ENCODE measurements around the gene ELF4.

The ELF4 gene

GRCh38 chrX:130032552-130032951 lies 77.7 kb downstream of the ELF4 start:
- ChIA-PET CTCF (interaction anchor here (2.6 kb wide), 1 partner anchor 106 kb away, joined by 9 read pairs; no protein-coding TSS in a partner anchor), POLR2A (no interaction called here)
- H3K9me3 ChIP-seq (ENCODE audit: control extremely low read depth in 1 of 5, control insufficient read depth in 4 of 5, insufficient read depth in 2 of 5, low read depth in 1 of 5, low read length in 4 of 5), result no peaks in the 10 kb centered on the region
- WGBS (ENCODE audit: insufficient coverage), result no CpG with 5 or more reads among the region's 3 CpGs
- no peak overlapping the region for H3K4me3 ChIP-seq (ENCODE audit: control insufficient read depth in 1 of 7, extremely low read depth in 1 of 7, insufficient read depth in 4 of 7, low read depth in 2 of 7, low read length in 6 of 7)
- no peaks in the 10 kb centered on the region for H3K4me1 ChIP-seq (ENCODE audit: control extremely low read depth in 1 of 4, control insufficient read depth in 4 of 4, insufficient read depth in 4 of 4, low read length in 3 of 4)
- peaks cover 7 to 58% (median 26%) of the 10 kb centered on the region in 4 experiments for H3K36me3 ChIP-seq (ENCODE audit: control insufficient read depth in 4 of 4, insufficient read depth in 4 of 4, low read length in 3 of 4)
- no peak for DNase-seq
- H3K27me3 ChIP-seq (replicated peaks in 2 of 5; ENCODE audit: control insufficient read depth in 4 of 5, insufficient read depth in 5 of 5, low read length in 4 of 5), result peaks cover 0 to 3% (median 0%) of the 10 kb centered on the region in 5 experiments
- H3K27ac ChIP-seq (ENCODE audit: insufficient read depth in 1 of 2, low read depth in 1 of 2, low read length in 2 of 2, poor library complexity in 1 of 2, severe bottlenecking in 2 of 2), result no peak overlapping the region

GRCh38 chrX:130030826-130031225 lies 79.5 kb downstream of the ELF4 start:
- H3K9me3 ChIP-seq (ENCODE audit: control extremely low read depth in 1 of 5, control insufficient read depth in 4 of 5, insufficient read depth in 2 of 5, low read depth in 1 of 5, low read length in 4 of 5), result no peaks in the 10 kb centered on the region
- CTCF ChIA-PET, result interaction anchor here (1.1 to 2.6 kb wide), 2 partner anchors 30 to 104 kb away, joined by 3 to 9 read pairs; no protein-coding TSS in a partner anchor
- DNase-seq, result no peak
- no peak overlapping the region for H3K27ac ChIP-seq (ENCODE audit: insufficient read depth in 1 of 2, low read depth in 1 of 2, low read length in 2 of 2, poor library complexity in 1 of 2, severe bottlenecking in 2 of 2)
- peaks cover 0 to 3% (median 0%) of the 10 kb centered on the region in 5 experiments for H3K27me3 ChIP-seq (replicated peaks in 2 of 5; ENCODE audit: control insufficient read depth in 4 of 5, insufficient read depth in 5 of 5, low read length in 4 of 5)
- H3K36me3 ChIP-seq (ENCODE audit: control insufficient read depth in 4 of 4, insufficient read depth in 4 of 4, low read length in 3 of 4), result peaks cover 4 to 63% (median 30%) of the 10 kb centered on the region in 4 experiments
- no peaks in the 10 kb centered on the region for H3K4me1 ChIP-seq (ENCODE audit: control extremely low read depth in 1 of 4, control insufficient read depth in 4 of 4, insufficient read depth in 4 of 4, low read length in 3 of 4)
- H3K4me3 ChIP-seq (ENCODE audit: control insufficient read depth in 1 of 7, extremely low read depth in 1 of 7, insufficient read depth in 4 of 7, low read depth in 2 of 7, low read length in 6 of 7), result no peak overlapping the region
- POLR2A ChIA-PET, result no interaction called here
- WGBS (ENCODE audit: insufficient coverage), result 50% methylated on average over 1 of the region's 4 CpGs

- no peak overlapping the region for H3K27ac ChIP-seq (ENCODE audit: insufficient read depth in 1 of 2, low read depth in 1 of 2, low read length in 2 of 2, poor library complexity in 1 of 2, severe bottlenecking in 2 of 2)
- DNase-seq, result peak; percentile 38 to 63 (median 56)
- CTCF ChIA-PET, result interaction anchor here (0.7 to 7.1 kb wide), 13 partner anchors 9 to 427 kb away, joined by 3 to 108 read pairs (median 4); partner anchors contain the start of gene UTP14A
- H3K36me3 ChIP-seq (ENCODE audit: control insufficient read depth in 4 of 4, insufficient read depth in 4 of 4, low read length in 3 of 4), result peaks cover 4 to 55% (median 29%) of the 10 kb centered on the region in 4 experiments
- no peak overlapping the region for H3K4me3 ChIP-seq (ENCODE audit: control insufficient read depth in 1 of 7, extremely low read depth in 1 of 7, insufficient read depth in 4 of 7, low read depth in 2 of 7, low read length in 6 of 7)
- no peaks in the 10 kb centered on the region for H3K9me3 ChIP-seq (ENCODE audit: control extremely low read depth in 1 of 5, control insufficient read depth in 4 of 5, insufficient read depth in 2 of 5, low read depth in 1 of 5, low read length in 4 of 5)
- H3K27me3 ChIP-seq (replicated peaks in 2 of 5; ENCODE audit: control insufficient read depth in 4 of 5, insufficient read depth in 5 of 5, low read length in 4 of 5), result peaks cover 0 to 3% (median 0%) of the 10 kb centered on the region in 5 experiments
- POLR2A ChIA-PET, result no interaction called here
- 85% methylated on average over 3 of the region's 5 CpGs for WGBS (ENCODE audit: insufficient coverage)
- H3K4me1 ChIP-seq (ENCODE audit: control extremely low read depth in 1 of 4, control insufficient read depth in 4 of 4, insufficient read depth in 4 of 4, low read length in 3 of 4), result peaks cover 0 to 4% (median 2%) of the 10 kb centered on the region in 4 experiments
Observed at GRCh38 chrX:130028196-130028595, 82.1 kb downstream of the ELF4 start.

- Histone ChIP-seq H3K4me1 (ENCODE audit: control extremely low read depth in 1 of 4, control insufficient read depth in 4 of 4, insufficient read depth in 4 of 4, low read length in 3 of 4) (peaks cover 0 to 4% (median 2%) of the 10 kb centered on the region in 4 experiments), H3K27me3 (replicated peaks in 2 of 5; ENCODE audit: control insufficient read depth in 4 of 5, insufficient read depth in 5 of 5, low read length in 4 of 5) (peaks cover 0 to 3% (median 0%) of the 10 kb centered on the region in 5 experiments), H3K36me3 (ENCODE audit: control insufficient read depth in 4 of 4, insufficient read depth in 4 of 4, low read length in 3 of 4) (peaks cover 4 to 60% (median 32%) of the 10 kb centered on the region in 4 experiments), H3K27ac (ENCODE audit: insufficient read depth in 1 of 2, low read depth in 1 of 2, low read length in 2 of 2, poor library complexity in 1 of 2, severe bottlenecking in 2 of 2) (no peak overlapping the region), H3K4me3 (ENCODE audit: control insufficient read depth in 1 of 7, extremely low read depth in 1 of 7, insufficient read depth in 4 of 7, low read depth in 2 of 7, low read length in 6 of 7) (no peak overlapping the region), H3K9me3 (ENCODE audit: control extremely low read depth in 1 of 5, control insufficient read depth in 4 of 5, insufficient read depth in 2 of 5, low read depth in 1 of 5, low read length in 4 of 5) (no peaks in the 10 kb centered on the region)
- CTCF ChIA-PET, result interaction anchor here (0.7 to 7.1 kb wide), 12 partner anchors 8 to 426 kb away, joined by 3 to 108 read pairs (median 4); no protein-coding TSS in a partner anchor
- POLR2A ChIA-PET, result interaction anchor here (0.6 kb wide), 1 partner anchor 22 kb away, joined by 3 read pairs; no protein-coding TSS in a partner anchor
- DNase-seq, result no peak
- 80% methylated on average over 2 of the region's 4 CpGs for WGBS (ENCODE audit: insufficient coverage)
Observed at GRCh38 chrX:130027569-130027968, 82.7 kb downstream of the ELF4 start.

GRCh38 chrX:130025256-130025655 lies 85.0 kb downstream of the ELF4 start:
- DNase-seq, result no peak
- H3K36me3 ChIP-seq (ENCODE audit: control insufficient read depth in 4 of 4, insufficient read depth in 4 of 4, low read length in 3 of 4), result peaks cover 0 to 62% (median 32%) of the 10 kb centered on the region in 4 experiments
- POLR2A ChIA-PET, result no interaction called here
- no peak overlapping the region for H3K4me3 ChIP-seq (ENCODE audit: control insufficient read depth in 1 of 7, extremely low read depth in 1 of 7, insufficient read depth in 4 of 7, low read depth in 2 of 7, low read length in 6 of 7)
- H3K27me3 ChIP-seq (replicated peaks in 2 of 5; ENCODE audit: control insufficient read depth in 4 of 5, insufficient read depth in 5 of 5, low read length in 4 of 5), result peaks cover 0 to 3% (median 0%) of the 10 kb centered on the region in 5 experiments
- no peaks in the 10 kb centered on the region for H3K9me3 ChIP-seq (ENCODE audit: control extremely low read depth in 1 of 5, control insufficient read depth in 4 of 5, insufficient read depth in 2 of 5, low read depth in 1 of 5, low read length in 4 of 5)
- peaks cover 0 to 4% (median 2%) of the 10 kb centered on the region in 4 experiments for H3K4me1 ChIP-seq (ENCODE audit: control extremely low read depth in 1 of 4, control insufficient read depth in 4 of 4, insufficient read depth in 4 of 4, low read length in 3 of 4)
- H3K27ac ChIP-seq (ENCODE audit: insufficient read depth in 1 of 2, low read depth in 1 of 2, low read length in 2 of 2, poor library complexity in 1 of 2, severe bottlenecking in 2 of 2), result no peak overlapping the region
- 82% methylated on average over 19 of the region's 19 CpGs for WGBS (ENCODE audit: insufficient coverage)
- CTCF ChIA-PET, result interaction anchor here (0.9 to 7.1 kb wide), 3 partner anchors 14 to 110 kb away, joined by 4 to 108 read pairs (median 30); no protein-coding TSS in a partner anchor

GRCh38 chrX:130024127-130024526 lies 86.2 kb downstream of the ELF4 start:
- Histone ChIP-seq H3K27ac (ENCODE audit: insufficient read depth in 1 of 2, low read depth in 1 of 2, low read length in 2 of 2, poor library complexity in 1 of 2, severe bottlenecking in 2 of 2) (no peak overlapping the region), H3K9me3 (ENCODE audit: control extremely low read depth in 1 of 5, control insufficient read depth in 4 of 5, insufficient read depth in 2 of 5, low read depth in 1 of 5, low read length in 4 of 5) (no peaks in the 10 kb centered on the region), H3K4me3 (ENCODE audit: control insufficient read depth in 1 of 7, extremely low read depth in 1 of 7, insufficient read depth in 4 of 7, low read depth in 2 of 7, low read length in 6 of 7) (peak overlapping the region in 1 of 7 experiments; percentile 10), H3K27me3 (replicated peaks in 2 of 5; ENCODE audit: control insufficient read depth in 4 of 5, insufficient read depth in 5 of 5, low read length in 4 of 5) (no peaks in the 10 kb centered on the region), H3K36me3 (ENCODE audit: control insufficient read depth in 4 of 4, insufficient read depth in 4 of 4, low read length in 3 of 4) (peaks cover 0 to 59% (median 28%) of the 10 kb centered on the region in 4 experiments), H3K4me1 (ENCODE audit: control extremely low read depth in 1 of 4, control insufficient read depth in 4 of 4, insufficient read depth in 4 of 4, low read length in 3 of 4) (peaks cover 0 to 4% (median 2%) of the 10 kb centered on the region in 4 experiments)
- POLR2A ChIA-PET, result interaction anchor here (0.6 to 1.2 kb wide), 2 partner anchors 63 to 93 kb away, joined by 4 to 5 read pairs; no protein-coding TSS in a partner anchor
- peak; percentile 83 to 91 (median 91) for DNase-seq
- WGBS (ENCODE audit: insufficient coverage), result 14% methylated on average over 7 of the region's 9 CpGs
- CTCF ChIA-PET, result interaction anchor here (0.9 to 7.1 kb wide), 3 partner anchors 10 to 97 kb away, joined by 3 to 108 read pairs (median 4); no protein-coding TSS in a partner anchor

- CTCF ChIA-PET, result no interaction called here
- H3K36me3 ChIP-seq (ENCODE audit: control insufficient read depth in 4 of 4, insufficient read depth in 4 of 4, low read length in 3 of 4), result peaks cover 3 to 54% (median 28%) of the 10 kb centered on the region in 4 experiments
- WGBS (ENCODE audit: insufficient coverage), result 90% methylated on average over 10 of the region's 15 CpGs
- H3K9me3 ChIP-seq (ENCODE audit: control extremely low read depth in 1 of 5, control insufficient read depth in 4 of 5, insufficient read depth in 2 of 5, low read depth in 1 of 5, low read length in 4 of 5), result no peaks in the 10 kb centered on the region
- no peak overlapping the region for H3K27ac ChIP-seq (ENCODE audit: insufficient read depth in 1 of 2, low read depth in 1 of 2, low read length in 2 of 2, poor library complexity in 1 of 2, severe bottlenecking in 2 of 2)
- POLR2A ChIA-PET, result no interaction called here
- H3K4me1 ChIP-seq (ENCODE audit: control extremely low read depth in 1 of 4, control insufficient read depth in 4 of 4, insufficient read depth in 4 of 4, low read length in 3 of 4), result peaks cover 0 to 4% (median 2%) of the 10 kb centered on the region in 4 experiments
- H3K27me3 ChIP-seq (replicated peaks in 2 of 5; ENCODE audit: control insufficient read depth in 4 of 5, insufficient read depth in 5 of 5, low read length in 4 of 5), result peaks cover 0 to 2% (median 0%) of the 10 kb centered on the region in 5 experiments
- H3K4me3 ChIP-seq (ENCODE audit: control insufficient read depth in 1 of 7, extremely low read depth in 1 of 7, insufficient read depth in 4 of 7, low read depth in 2 of 7, low read length in 6 of 7), result no peak overlapping the region
- DNase-seq, result no peak
Observed at GRCh38 chrX:130020661-130021324, 89.5 kb downstream of the ELF4 start.
